Endothelial cell of umbilical vein (primary cell): ENCODE data around the gene LTB4R. TPM values are rescaled to one million over a fixed set of nuclear protein-coding genes. Genes with fewer than 3 reads are reported as not detected.

ENCODE experiments used
- BruUV-seq: library from RNA; stranded (reverse); fragments of 400-500 nt; replicated peaks from 2 replicates; lab custom pipeline; 2021; lab: Mats Ljungman, UMichigan
- CTCF ChIA-PET: fragments of 300-600, 350-600 bp; sonication (Branson Sonifier 250); formaldehyde crosslinking; loops from one replicate; lab custom pipeline; 2021; ENCODE audit warnings: antibody characterized with exemption, inconsistent platforms; lab: Charles Lee
- POLR2A ChIA-PET: fragments of 300-600, 350-600 bp; sonication (Branson Sonifier 250); formaldehyde crosslinking; loops from one replicate; lab custom pipeline; 2021; ENCODE audit warnings: antibody characterized with exemption, inconsistent platforms; lab: Charles Lee
- DNase-seq: peaks from one replicate; pipeline ENCODE4 v3.0.0-alpha.2; 2011; ENCODE audit warnings: low read depth, low spot score
- FAIRE-seq: peaks from 2 replicates; lab custom pipeline; 2011; peaks lifted over from hg19 to GRCh38; lab: Jason Lieb, UNC
- H2AFZ ChIP-seq: 2 replicates; pipeline ENCODE4 v1.6.0; 2012; ENCODE audit warnings: low read depth, low read length, control low read depth, inconsistent platforms
- H3K27ac ChIP-seq: 2 replicates; pipeline ENCODE4 v1.5.1; 2011; ENCODE audit warnings: low read depth, mild to moderate bottlenecking, control low read depth, low read length, moderate library complexity; ENCODE audit not compliant: insufficient read depth
- H3K27me3 ChIP-seq, 2 experiments: 2 replicates each; pipeline versions ENCODE4 v1.6.0 to v1.6.1; 2011; ENCODE audit warnings: low read length in 2 of 2, mixed read lengths in 1 of 2; ENCODE audit not compliant: control insufficient read depth in 2 of 2, insufficient read depth in 2 of 2
- H3K36me3 ChIP-seq, 2 experiments: 2 replicates in 1 of 2; 3 replicates in 1 of 2; pipeline ENCODE4 v1.5.1; 2011; ENCODE audit warnings: low read length in 2 of 2, mild to moderate bottlenecking in 1 of 2, moderate library complexity in 1 of 2; ENCODE audit not compliant: control insufficient read depth in 2 of 2, insufficient read depth in 2 of 2; ENCODE audit errors: extremely low read depth in 1 of 2
- H3K4me1 ChIP-seq: 3 replicates; pipeline ENCODE4 v1.5.1; 2011; ENCODE audit warnings: mild to moderate bottlenecking, low read length; ENCODE audit not compliant: control insufficient read depth, insufficient read depth; ENCODE audit errors: extremely low read depth
- H3K4me2 ChIP-seq: 2 replicates; pipeline ENCODE4 v1.6.1; 2011; ENCODE audit warnings: low read length, control low read depth, mixed read lengths; ENCODE audit not compliant: insufficient read depth
- H3K4me3 ChIP-seq, 3 experiments: fragments of 200-600 bp in 1 of 3; sonication (generic), shearing (Covaris generic) in 1 of 3; replicated peaks in 1 of 3; 2 replicates each; pipeline ENCODE4 v1.5.1; 2011 to 2016; ENCODE audit warnings: control low read depth in 3 of 3, low read length in 3 of 3, mild to moderate bottlenecking in 2 of 3, inconsistent platforms in 1 of 3, low read depth in 1 of 3, moderate library complexity in 1 of 3; ENCODE audit not compliant: insufficient read depth in 1 of 3
- H3K79me2 ChIP-seq: 2 replicates; pipeline ENCODE4 v1.6.0; 2012; ENCODE audit warnings: low read length, inconsistent platforms; ENCODE audit not compliant: control insufficient read depth, insufficient read depth
- H3K9ac ChIP-seq: replicated peaks from 2 replicates; pipeline ENCODE3; 2011; ENCODE audit warnings: low read length, control low read depth; ENCODE audit not compliant: insufficient read depth; ENCODE audit errors: extremely low read depth
- H3K9me1 ChIP-seq: replicated peaks from 3 replicates; pipeline ENCODE4 v1.6.0; 2011; ENCODE audit warnings: mild to moderate bottlenecking, low read length; ENCODE audit not compliant: control insufficient read depth, insufficient read depth; ENCODE audit errors: extremely low read depth
- H3K9me3 ChIP-seq: replicated peaks from 2 replicates; pipeline ENCODE4 v1.5.1; 2012; ENCODE audit warnings: low read length, inconsistent platforms; ENCODE audit not compliant: control insufficient read depth, insufficient read depth
- H4K20me1 ChIP-seq: replicated peaks from 2 replicates; pipeline ENCODE3; 2011; ENCODE audit warnings: mild to moderate bottlenecking, low read length; ENCODE audit not compliant: control insufficient read depth, insufficient read depth; ENCODE audit errors: extremely low read depth
- EZH2 ChIP-seq: IDR thresholded peaks from 2 replicates; pipeline ENCODE4 v1.6.1; 2012; ENCODE audit warnings: borderline replicate concordance, low read depth, mild to moderate bottlenecking, moderate library complexity, low read length, inconsistent platforms; ENCODE audit not compliant: severe bottlenecking
- FOS ChIP-seq: IDR thresholded peaks from 2 replicates; pipeline ENCODE4 v1.6.1; 2011; ENCODE audit warnings: mild to moderate bottlenecking, low read length, moderate library complexity, borderline replicate concordance; ENCODE audit not compliant: insufficient read depth
- GATA2 ChIP-seq: IDR thresholded peaks from 2 replicates; pipeline ENCODE4 v1.7.0; 2011; ENCODE audit warnings: low read depth, mild to moderate bottlenecking, moderate library complexity, mixed read lengths, low read length; ENCODE audit not compliant: insufficient read length, insufficient read depth
- JUN ChIP-seq: IDR thresholded peaks from 2 replicates; pipeline ENCODE4 v1.6.1; 2011; ENCODE audit warnings: borderline replicate concordance, low read depth; ENCODE audit not compliant: insufficient read length, insufficient read depth
- MYC ChIP-seq: IDR thresholded peaks from one replicate; pipeline ENCODE4 v1.6.1; 2011; ENCODE audit warnings: mild to moderate bottlenecking, low read depth, low read length
- POLR2A ChIP-seq: IDR thresholded peaks from 2 replicates; pipeline ENCODE4 v1.6.1; 2012; ENCODE audit warnings: low read depth, mild to moderate bottlenecking, control low read depth, low read length
- POLR2AphosphoS5 ChIP-seq: IDR thresholded peaks from 2 replicates; pipeline ENCODE4 v1.6.1; 2012; ENCODE audit warnings: low read depth, mild to moderate bottlenecking, control low read depth, low read length, moderate library complexity; ENCODE audit not compliant: insufficient read depth
- dilution Hi-C: fragments of 300-500 bp; cut with MboI; formaldehyde crosslinking; loops from one replicate; pipeline ENCODE4 v1.15.0; 2019; ENCODE audit warnings: low sequenced_read_pairs; ENCODE audit not compliant: extremely low pct_ligation_motif_present
- intact Hi-C: fragments of 100-400 bp; cut with micrococcal nuclease; formaldehyde crosslinking; loops from one replicate; pipeline ENCODE4 v1.10.0; 2022
- polyA plus RNA-seq, 4 experiments: library from polyadenylated mRNA; depleted of rRNA in 3 of 4; stranded (reverse) in 3 of 4; unstranded in 1 of 4; fragments of >200 nt; gene quantifications; 2 replicates each; pipeline versions ENCODE4 v1.2.1 to v1.2.3, GENCODE V29; 2011 to 2012; ENCODE audit warnings: missing spikeins in 1 of 4
- total RNA-seq: library from RNA; stranded (reverse); gene quantifications from 2 replicates; pipeline ENCODE4 v1.2.3, GENCODE V29; 2021
- TF ChIP-seq, protein P1 (sequence below): IDR thresholded peaks from 2 replicates; pipeline ENCODE4 v1.6.1; 2011; ENCODE audit not compliant: insufficient read depth, insufficient read length

Gene LTB4R
- total and polyA plus RNA-seq, 2 donors (not counting 3 experiments of a cell fraction or from before 2014, with no cell fraction given), result 9.1 to 10.5 TPM

DNA sequence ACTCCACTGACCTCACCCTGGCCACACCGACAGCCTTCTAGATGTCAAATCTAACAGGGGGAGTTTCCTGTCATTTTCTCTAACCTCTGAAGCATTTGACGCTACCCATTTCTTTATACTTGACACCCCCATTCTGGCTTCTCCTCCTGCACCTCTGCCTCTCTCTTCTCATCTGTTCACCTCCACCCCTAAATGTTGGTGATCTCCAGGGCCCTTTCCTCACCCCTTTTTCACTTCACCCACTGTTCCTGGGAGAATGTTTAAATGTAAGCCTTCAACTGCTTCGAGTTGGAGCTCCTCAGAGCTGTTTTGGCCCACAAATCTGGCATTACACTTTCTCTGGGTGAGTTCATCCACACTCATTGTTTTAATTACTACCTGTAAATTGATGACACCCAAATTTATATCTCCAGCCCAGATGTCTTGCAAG is 39.5 kb upstream of the LTB4R start:
- peak overlapping the region; percentile 81 for H2AFZ ChIP-seq
- peaks cover 9% of the 10 kb centered on the region for H3K4me1 ChIP-seq
- H3K9me1 ChIP-seq, result no peaks in the 10 kb centered on the region
- ChIA-PET POLR2A (interaction anchor here (0.8 to 1.9 kb wide), 3 partner anchors 8 to 29 kb away, joined by 3 to 17 read pairs (median 4); partner anchors contain the start of gene TINF2), CTCF (interaction anchor here (0.6 to 2.9 kb wide), 14 partner anchors 8 to 1344 kb away, joined by 3 to 35 read pairs (median 5); partner anchors contain the start of genes CHMP4A, CIDEB, IRF9 and MDP1)
- DNase-seq (no peak), FAIRE-seq (peak; percentile 40)
- peak overlapping the region; percentile 58 to 77 (median 65) for H3K4me3 ChIP-seq
- intact Hi-C loops (loop anchor here (1.0 kb wide), 5 partner anchors 27 to 56 kb away; partner anchors contain the start of genes DHRS1, MDP1 and NOP9), dilution Hi-C loops (no loop called here)
- no peaks in the 10 kb centered on the region for H3K27me3 ChIP-seq
- peak overlapping the region; percentile 92 for H3K27ac ChIP-seq
- H3K79me2 ChIP-seq, result no peaks in the 10 kb centered on the region
- peaks cover 2 to 15% of the 10 kb centered on the region in 2 experiments for H3K36me3 ChIP-seq
- H3K9me3 ChIP-seq, result no peaks in the 10 kb centered on the region
- H4K20me1 ChIP-seq, result no peaks in the 10 kb centered on the region
- TF ChIP-seq EZH2 (no peak), MYC (no peak), JUN (no peak), GATA2 (no peak), POLR2AphosphoS5 (no peak)
- TF ChIP-seq, protein P1, sequence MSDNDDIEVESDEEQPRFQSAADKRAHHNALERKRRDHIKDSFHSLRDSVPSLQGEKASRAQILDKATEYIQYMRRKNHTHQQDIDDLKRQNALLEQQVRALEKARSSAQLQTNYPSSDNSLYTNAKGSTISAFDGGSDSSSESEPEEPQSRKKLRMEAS, result no peak
- BruUV-seq, result no TSS peak
- H3K9ac ChIP-seq, result peak overlapping the region; percentile 98
- peak overlapping the region; percentile 76 for H3K4me2 ChIP-seq

DNA sequence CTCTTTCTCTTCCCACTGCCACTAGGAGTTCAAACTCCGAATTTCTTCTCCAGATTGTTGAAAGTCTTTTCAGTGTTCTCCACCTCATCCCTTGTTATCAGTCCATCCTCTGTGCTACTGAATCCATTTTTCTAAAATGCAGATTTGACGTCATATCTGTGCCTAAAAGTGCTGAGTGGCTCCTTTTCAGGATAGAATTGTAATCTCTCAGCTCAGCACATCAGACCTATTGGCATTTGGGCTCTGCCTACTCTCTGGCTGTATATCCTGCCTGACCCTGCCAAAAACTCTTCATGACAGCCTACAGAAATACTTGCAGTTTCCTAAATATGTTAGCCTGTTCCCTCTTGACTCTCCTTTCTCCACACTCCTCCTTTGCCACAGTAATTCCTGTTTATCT is 38.8 kb upstream of the LTB4R start:
- H3K27ac ChIP-seq, result no peak overlapping the region
- H3K9ac ChIP-seq, result no peak overlapping the region
- TF ChIP-seq MYC, result no peak
- TF ChIP-seq, protein P1, result no peak
- no peak for TF ChIP-seq POLR2A
- TF ChIP-seq JUN, result no peak
- no peak for TF ChIP-seq FOS
- no peak for TF ChIP-seq POLR2AphosphoS5
- no peak for TF ChIP-seq EZH2
- no peaks in the 10 kb centered on the region for H3K9me1 ChIP-seq
- ChIA-PET CTCF (interaction anchor here (1.3 to 2.9 kb wide), 3 partner anchors 16 to 60 kb away, joined by 3 to 28 read pairs (median 5); partner anchors contain the start of gene CHMP4A), POLR2A (interaction anchor here (1.9 kb wide), 1 partner anchor 30 kb away, joined by 17 read pairs; the partner anchor contains the start of gene TINF2)
- BruUV-seq, result no TSS peak
- no peaks in the 10 kb centered on the region for H3K27me3 ChIP-seq
- dilution Hi-C loops, result no loop called here
- no peak overlapping the region for H3K4me3 ChIP-seq
- H3K36me3 ChIP-seq, result peaks cover 2 to 8% of the 10 kb centered on the region in 2 experiments
- no peaks in the 10 kb centered on the region for H3K9me3 ChIP-seq
- no peak overlapping the region for H2AFZ ChIP-seq
- intact Hi-C loops, result no loop called here
- DNase-seq (no peak), FAIRE-seq (peak; percentile 33)
- H3K79me2 ChIP-seq, result no peaks in the 10 kb centered on the region
- no peak overlapping the region for H3K4me2 ChIP-seq
- no peaks in the 10 kb centered on the region for H4K20me1 ChIP-seq
- H3K4me1 ChIP-seq, result peaks cover 9% of the 10 kb centered on the region
